SK-N-SH (cell line): ENCODE results near the gene LSM14A.

Source experiments
- POLR2AphosphoS5 ChIP-seq: IDR thresholded peaks from 2 replicates; pipeline ENCODE4 v1.6.1; 2012; ENCODE audit warnings: low read depth, low read length
- SMC3 ChIP-seq: IDR thresholded peaks from 2 replicates; pipeline ENCODE4 v1.6.1; 2012; ENCODE audit warnings: low read depth, low read length, improper control_type of control experiment
- TF ChIP-seq, protein P1 (sequence below): fragments of 200-600 bp; sonication (generic); IDR thresholded peaks from 2 replicates; pipeline ENCODE4 v1.6.1; 2017; ENCODE audit warnings: antibody characterized with exemption, mild to moderate bottlenecking, moderate library complexity

- no peak for TF ChIP-seq SMC3
- TF ChIP-seq, protein P1, sequence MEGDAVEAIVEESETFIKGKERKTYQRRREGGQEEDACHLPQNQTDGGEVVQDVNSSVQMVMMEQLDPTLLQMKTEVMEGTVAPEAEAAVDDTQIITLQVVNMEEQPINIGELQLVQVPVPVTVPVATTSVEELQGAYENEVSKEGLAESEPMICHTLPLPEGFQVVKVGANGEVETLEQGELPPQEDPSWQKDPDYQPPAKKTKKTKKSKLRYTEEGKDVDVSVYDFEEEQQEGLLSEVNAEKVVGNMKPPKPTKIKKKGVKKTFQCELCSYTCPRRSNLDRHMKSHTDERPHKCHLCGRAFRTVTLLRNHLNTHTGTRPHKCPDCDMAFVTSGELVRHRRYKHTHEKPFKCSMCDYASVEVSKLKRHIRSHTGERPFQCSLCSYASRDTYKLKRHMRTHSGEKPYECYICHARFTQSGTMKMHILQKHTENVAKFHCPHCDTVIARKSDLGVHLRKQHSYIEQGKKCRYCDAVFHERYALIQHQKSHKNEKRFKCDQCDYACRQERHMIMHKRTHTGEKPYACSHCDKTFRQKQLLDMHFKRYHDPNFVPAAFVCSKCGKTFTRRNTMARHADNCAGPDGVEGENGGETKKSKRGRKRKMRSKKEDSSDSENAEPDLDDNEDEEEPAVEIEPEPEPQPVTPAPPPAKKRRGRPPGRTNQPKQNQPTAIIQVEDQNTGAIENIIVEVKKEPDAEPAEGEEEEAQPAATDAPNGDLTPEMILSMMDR, result no peak
- no peak for TF ChIP-seq POLR2AphosphoS5
These were observed 91.5 kb downstream of the LSM14A start for GRCh38 chr19:34263745-34264237.
